GM10248 (cell line): ENCODE results near the gene MAZ.
A peak's percentile ranks its signal among the peaks of the same experiment; 100 is the strongest.

Experiments
- CTCF ChIA-PET: fragments of 300-600 bp; sonication (Branson Sonifier 250); formaldehyde crosslinking; extraction: SDS; loops from one replicate; lab custom pipeline; 2021; ENCODE audit warnings: antibody characterized with exemption; lab: Yijun Ruan, JAX
- POLR2A ChIA-PET: fragments of 350-650 bp; sonication (Branson Sonifier 250); formaldehyde crosslinking; extraction: SDS; loops from one replicate; lab custom pipeline; 2020; ENCODE audit warnings: antibody characterized with exemption; lab: Yijun Ruan, JAX
- DNase-seq: peaks from one replicate; pipeline ENCODE4 v3.0.0; 2012; ENCODE audit errors: extremely low spot score
- CTCF ChIP-seq: IDR thresholded peaks from 2 replicates; pipeline ENCODE4 v1.5.1; 2012; ENCODE audit warnings: mild to moderate bottlenecking, low read depth; ENCODE audit errors: extremely low read depth, missing control alignments, control extremely low read depth

MAZ gene

DNA sequence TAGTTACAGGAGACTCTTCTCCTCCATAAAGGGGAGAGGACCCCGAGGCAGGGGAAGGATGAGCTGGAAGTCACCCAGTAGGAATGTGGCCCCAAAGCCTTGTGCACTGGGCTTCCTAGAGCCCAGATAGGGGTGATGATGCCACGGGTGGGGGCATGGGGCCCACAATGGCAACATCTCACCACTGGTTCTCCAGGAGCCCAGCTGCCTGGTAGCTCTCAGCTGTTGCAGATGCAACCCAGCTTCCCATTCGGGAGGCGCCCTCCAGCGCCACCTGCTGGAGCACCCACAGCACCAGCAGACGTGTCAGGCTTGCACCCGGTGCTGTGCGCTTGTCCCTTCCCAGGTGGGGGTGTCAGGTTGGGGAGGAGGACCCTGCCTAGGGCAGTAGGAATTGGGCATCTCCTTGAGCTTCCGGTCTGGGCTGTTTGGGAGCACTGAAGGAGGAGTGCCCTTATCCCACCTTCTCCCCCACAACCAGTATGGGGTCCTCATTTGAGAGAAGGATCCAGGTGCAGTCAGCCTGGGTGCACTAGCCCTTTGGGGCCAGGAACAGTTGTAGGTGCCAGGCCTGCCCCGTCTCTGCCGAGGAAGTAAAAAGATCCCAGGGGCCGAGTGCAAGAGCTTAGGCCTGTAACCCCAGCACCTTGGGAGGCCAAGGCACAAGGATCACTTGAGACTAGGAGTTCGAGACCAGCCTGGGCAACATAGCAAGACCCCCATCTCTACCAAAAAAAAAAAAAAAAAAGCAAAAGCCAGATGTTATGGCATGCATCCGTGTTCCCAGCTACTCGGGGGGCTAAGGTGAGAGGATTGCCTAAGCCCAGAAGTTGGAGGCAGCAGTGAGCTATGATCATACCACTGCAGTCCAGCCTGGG lies 42.3 kb downstream of the MAZ start:
- ChIA-PET CTCF (interaction anchor here (0.6 to 6.5 kb wide), 63 partner anchors 9 to 767 kb away, joined by 3 to 93 read pairs (median 4); partner anchors contain the start of genes CDIPT, KIF22, MVP and PAGR1), POLR2A (interaction anchor here (0.6 to 1.6 kb wide), 5 partner anchors 8 to 85 kb away, joined by 3 to 6 read pairs (median 3); partner anchors contain the start of gene CDIPT)
- peak; percentile 83 for DNase-seq
- TF ChIP-seq CTCF = peak; percentile 93

GRCh38 chr16:29849505-29849904 lies 43.2 kb downstream of the MAZ start:
- no peak for TF ChIP-seq CTCF
- no peak for DNase-seq
- CTCF ChIA-PET = interaction anchor here (0.8 to 6.5 kb wide), 19 partner anchors 9 to 205 kb away, joined by 3 to 93 read pairs (median 7); partner anchors contain the start of genes CDIPT, KIF22, MVP and QPRT
- POLR2A ChIA-PET = interaction anchor here (0.7 kb wide), 1 partner anchor 84 kb away, joined by 6 read pairs; no protein-coding TSS in a partner anchor

GRCh38 chr16:29850998-29851397 lies 44.7 kb downstream of the MAZ start:
- no peak for TF ChIP-seq CTCF
- no peak for DNase-seq
- POLR2A ChIA-PET = interaction anchor here (0.6 kb wide), 1 partner anchor 172 kb away, joined by 5 read pairs; the partner anchor contains the start of gene C16orf92
- CTCF ChIA-PET = interaction anchor here (1.2 to 6.5 kb wide), 3 partner anchors 11 to 204 kb away, joined by 3 to 93 read pairs (median 26); partner anchors contain the start of genes CDIPT and MVP

DNA sequence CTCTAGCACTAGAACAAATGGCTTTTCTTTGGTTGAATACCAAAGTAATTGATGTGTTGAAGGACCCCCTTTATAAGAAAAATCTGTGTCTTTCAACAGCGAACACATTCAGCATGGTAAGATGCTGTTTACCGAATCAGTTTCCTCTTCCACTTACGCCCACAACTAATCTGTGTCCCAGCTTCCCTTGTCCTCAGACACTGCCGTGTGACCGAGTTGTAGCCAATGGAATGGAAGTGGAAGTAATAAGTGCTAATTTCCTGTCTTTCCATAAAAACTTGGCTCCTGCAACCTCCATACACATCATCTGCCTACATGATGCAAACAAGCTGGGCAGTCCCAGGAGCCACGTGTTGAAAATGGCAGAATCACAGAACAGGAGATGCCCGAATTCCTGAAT lies 46.3 kb downstream of the MAZ start:
- no peak for TF ChIP-seq CTCF
- CTCF ChIA-PET = interaction anchor here (1.0 to 6.5 kb wide), 3 partner anchors 9 to 179 kb away, joined by 3 to 93 read pairs (median 6); partner anchors contain the start of gene MVP
- POLR2A ChIA-PET = no interaction called here
- no peak for DNase-seq

DNA sequence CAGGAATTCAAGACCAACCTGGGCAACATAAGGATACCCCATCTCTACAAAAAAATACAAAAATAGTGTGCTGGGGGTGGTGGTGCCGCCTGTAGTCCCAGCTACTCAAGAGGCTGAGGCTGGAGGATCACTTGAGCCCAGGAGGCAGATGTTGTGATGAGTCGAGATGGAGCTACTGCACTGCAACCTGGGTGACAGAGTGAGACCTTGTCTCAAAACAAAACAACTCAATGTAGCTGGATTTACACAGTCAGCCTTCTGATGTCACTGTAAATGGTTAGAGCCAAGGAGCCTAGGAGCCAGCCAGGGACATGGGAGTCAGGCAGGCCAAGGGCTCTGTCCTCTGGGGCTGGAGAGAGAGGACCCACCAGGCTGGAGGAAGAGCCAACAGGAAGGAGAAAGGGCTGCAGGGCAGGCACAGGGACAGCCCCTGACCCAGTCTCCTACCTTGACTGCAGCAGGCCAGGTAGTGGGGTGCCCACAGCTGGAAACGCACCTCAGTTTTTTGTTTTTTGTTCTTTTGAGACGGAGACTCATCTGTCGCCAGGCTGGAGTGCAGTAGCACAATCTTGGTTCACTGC lies 48.3 kb downstream of the MAZ start:
- TF ChIP-seq CTCF = no peak
- ChIA-PET POLR2A (interaction anchor here (1.5 kb wide), 1 partner anchor 9 kb away, joined by 6 read pairs; the partner anchor contains the start of gene CDIPT), CTCF (no interaction called here)
- no peak for DNase-seq
